Loucy (cell line): ENCODE measurements around the gene GNAZ.

Experiments used
- H2AFZ ChIP-seq: fragments of 200-600 bp; sonication (generic); 2 replicates; pipeline ENCODE4 v1.6.0; 2016; ENCODE audit warnings: antibody characterized with exemption, mild to moderate bottlenecking, low read length, moderate library complexity
- H3F3A ChIP-seq: fragments of 200-600 bp; 2 replicates; pipeline ENCODE4 v1.6.0; 2016; ENCODE audit warnings: antibody characterized with exemption, low read depth, mild to moderate bottlenecking
- H3K27me3 ChIP-seq: fragments of 200-600 bp; sonication (generic); 2 replicates; pipeline ENCODE4 v1.6.1; 2014; ENCODE audit warnings: low read length, mild to moderate bottlenecking; ENCODE audit not compliant: insufficient read depth, poor library complexity, severe bottlenecking
- H3K36me3 ChIP-seq: fragments of 200-600 bp; sonication (generic); 2 replicates; pipeline ENCODE4 v1.6.1; 2016; ENCODE audit warnings: low read length; ENCODE audit not compliant: insufficient read depth
- H3K4me1 ChIP-seq: fragments of 200-600 bp; sonication (generic); 2 replicates; pipeline ENCODE4 v1.5.1; 2014; ENCODE audit warnings: low read length, mild to moderate bottlenecking; ENCODE audit not compliant: insufficient read depth, poor library complexity, severe bottlenecking
- H3K4me2 ChIP-seq: fragments of 200-600 bp; sonication (generic); 2 replicates; pipeline ENCODE4 v1.6.0; 2014; ENCODE audit warnings: antibody characterized with exemption, low read length, low read depth, mild to moderate bottlenecking; ENCODE audit not compliant: poor library complexity, severe bottlenecking
- H3K4me3 ChIP-seq: fragments of 200-600 bp; sonication (generic); 2 replicates; pipeline ENCODE4 v1.5.1; 2014; ENCODE audit warnings: low read length, mild to moderate bottlenecking, mixed read lengths; ENCODE audit not compliant: poor library complexity, severe bottlenecking
- H3K79me2 ChIP-seq: fragments of 200-600 bp; sonication (generic); 2 replicates; pipeline ENCODE4 v1.6.1; 2014; ENCODE audit warnings: low read length; ENCODE audit not compliant: insufficient read depth
- H3K9ac ChIP-seq: fragments of 200-600 bp; sonication (generic); 2 replicates; pipeline ENCODE4 v1.6.0; 2014; ENCODE audit warnings: mild to moderate bottlenecking, low read depth, low read length, moderate library complexity; ENCODE audit not compliant: poor library complexity, severe bottlenecking
- H3K9me2 ChIP-seq: fragments of 200-600 bp; sonication (generic); replicated peaks from 2 replicates; pipeline ENCODE4 v1.6.1; 2016; ENCODE audit warnings: low read depth, low read length, mixed read lengths
- H3K9me3 ChIP-seq: fragments of 200-600 bp; sonication (generic); 2 replicates; pipeline ENCODE4 v1.6.1; 2014; ENCODE audit warnings: mild to moderate bottlenecking, antibody characterized with exemption, low read length, low read depth; ENCODE audit not compliant: insufficient read depth
- H4K20me1 ChIP-seq: fragments of 200-600 bp; sonication (generic); 2 replicates; pipeline ENCODE4 v1.6.0; 2014; ENCODE audit warnings: antibody characterized with exemption, low read length, mild to moderate bottlenecking; ENCODE audit not compliant: insufficient read depth, poor library complexity, severe bottlenecking
- CTCF ChIP-seq: fragments of 200-600 bp; sonication (generic); conservative IDR thresholded peaks from 2 replicates; pipeline ENCODE4 v1.5.1; 2014; ENCODE audit warnings: mild to moderate bottlenecking, antibody characterized with exemption, low read length
- EZH2phosphoT487 ChIP-seq: fragments of 200-600 bp; IDR thresholded peaks from 2 replicates; pipeline ENCODE4 v1.6.1; 2018; ENCODE audit warnings: antibody characterized with exemption, mild to moderate bottlenecking, moderate library complexity, borderline replicate concordance

GNAZ gene

GRCh38 chr22:23058481-23059283, 11.6 kb upstream of the GNAZ start:
- Histone ChIP-seq H3K9me2 (no peaks in the 10 kb centered on the region), H2AFZ (no peak overlapping the region), H3K9me3 (no peaks in the 10 kb centered on the region), H3K4me1 (no peaks in the 10 kb centered on the region), H3K27me3 (no peaks in the 10 kb centered on the region), H4K20me1 (no peaks in the 10 kb centered on the region), H3K9ac (no peak overlapping the region), H3K4me2 (no peak overlapping the region), H3K36me3 (no peaks in the 10 kb centered on the region), H3K4me3 (no peak overlapping the region), H3F3A (no peaks in the 10 kb centered on the region), H3K79me2 (no peaks in the 10 kb centered on the region)
- TF ChIP-seq CTCF (no peak), EZH2phosphoT487 (no peak)

- Histone ChIP-seq H3K9ac (no peak overlapping the region), H3K4me2 (no peak overlapping the region), H2AFZ (no peak overlapping the region)
These were observed 10.9 kb upstream of the GNAZ start for GRCh38 chr22:23059284-23059948.

GRCh38 chr22:23060612-23061400, 9.5 kb upstream of the GNAZ start:
- Histone ChIP-seq H4K20me1 (no peaks in the 10 kb centered on the region), H2AFZ (no peak overlapping the region), H3K4me3 (no peak overlapping the region), H3K79me2 (no peaks in the 10 kb centered on the region), H3K9ac (no peak overlapping the region), H3K4me1 (no peaks in the 10 kb centered on the region), H3K9me3 (no peaks in the 10 kb centered on the region), H3K36me3 (no peaks in the 10 kb centered on the region), H3K9me2 (no peaks in the 10 kb centered on the region), H3K4me2 (no peak overlapping the region), H3K27me3 (no peaks in the 10 kb centered on the region), H3F3A (no peaks in the 10 kb centered on the region)
- TF ChIP-seq CTCF: no peak
- no peak for TF ChIP-seq EZH2phosphoT487

More at GRCh38 chr22:23059284-23059948, 10.9 kb upstream of the GNAZ start:
- H3K36me3 ChIP-seq: no peaks in the 10 kb centered on the region
- no peaks in the 10 kb centered on the region for H3K9me3 ChIP-seq
- H3K27me3 ChIP-seq: no peaks in the 10 kb centered on the region
- no peaks in the 10 kb centered on the region for H3K4me1 ChIP-seq
- TF ChIP-seq CTCF (no peak), EZH2phosphoT487 (no peak)
- H3F3A ChIP-seq: no peaks in the 10 kb centered on the region
- H3K4me3 ChIP-seq: no peak overlapping the region
- no peaks in the 10 kb centered on the region for H3K79me2 ChIP-seq
- H4K20me1 ChIP-seq: no peaks in the 10 kb centered on the region
- H3K9me2 ChIP-seq: no peaks in the 10 kb centered on the region
